Measurements from ENCODE around the gene SLC9A4.

DNA sequence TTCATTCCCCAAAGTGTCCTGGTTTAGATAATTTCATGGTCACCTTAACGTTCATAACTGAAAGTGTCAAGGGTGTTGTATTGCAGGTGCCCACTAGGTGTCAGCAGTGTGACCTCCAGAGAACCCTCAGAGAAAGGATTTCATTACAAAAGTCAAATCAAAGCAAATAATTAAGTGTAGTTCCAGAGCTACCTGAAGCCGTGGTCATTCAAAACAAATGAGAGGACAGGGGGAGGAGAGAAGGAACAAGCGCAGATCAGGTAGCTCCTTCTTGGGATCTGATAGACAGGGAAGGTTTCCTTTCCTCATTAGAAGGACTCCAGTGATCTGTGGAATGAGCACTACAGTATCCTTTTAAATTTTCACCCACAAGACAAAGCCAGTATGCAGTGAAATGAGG is at the start of gene SLC9A4:
- TF ChIP-seq YY1 (IDR thresholded peaks at IDR 0.05; ENCODE audit: insufficient read depth, insufficient read length) = no peak
- TF ChIP-seq SUZ12 (IDR thresholded peaks at IDR 0.05; ENCODE audit: extremely low read depth, insufficient read depth, insufficient read length) = no peak

All from NT2/D1 (cell line).